IMR-90 (cell line): ENCODE results near the gene RNF213. TPM values are rescaled to one million over a fixed set of nuclear protein-coding genes. Genes with fewer than 3 reads are reported as not detected.

Experiments used
- ATAC-seq: fragments of 200-7000 bp; cut with Tn5 transposase; 2 replicates; pipeline ENCODE4 v1.9.1; 2020; ENCODE audit warnings: low read depth, mild to moderate bottlenecking, moderate library complexity
- BruUV-seq: library from RNA; stranded (reverse); fragments of 400-500 nt; replicated peaks from 2 replicates; lab custom pipeline; 2021; lab: Mats Ljungman, UMichigan
- CTCF ChIA-PET: fragments of 300-600 bp; formaldehyde crosslinking; extraction: SDS; loops from one replicate; lab custom pipeline; 2021; ENCODE audit warnings: antibody characterized with exemption; lab: Yijun Ruan, JAX
- POLR2A ChIA-PET: fragments of 300-600 bp; sonication (Branson Sonifier 250); formaldehyde crosslinking; loops from one replicate; lab custom pipeline; 2022; ENCODE audit warnings: antibody characterized with exemption; ENCODE audit not compliant: unreplicated experiment; lab: Charles Lee
- DNase-seq: peaks from one replicate; pipeline ENCODE4 v3.0.0; 2013
- H2AFZ ChIP-seq: replicated peaks from 2 replicates; pipeline ENCODE3; 2013; ENCODE audit warnings: low read length, mild to moderate bottlenecking; ENCODE audit not compliant: poor library complexity
- H2AK5ac ChIP-seq: 2 replicates; pipeline ENCODE4 v1.6.1; 2013; ENCODE audit warnings: low read depth, low read length, inconsistent platforms
- H2AK9ac ChIP-seq: replicated peaks from 2 replicates; pipeline ENCODE3; 2013; ENCODE audit warnings: mild to moderate bottlenecking, low read depth, low read length, moderate library complexity; ENCODE audit not compliant: poor library complexity
- H2BK120ac ChIP-seq: 2 replicates; pipeline ENCODE4 v1.6.1; 2013; ENCODE audit warnings: low read depth, low read length, inconsistent platforms
- H2BK15ac ChIP-seq: 3 replicates; pipeline ENCODE4 v1.6.1; 2013; ENCODE audit warnings: low read depth, low read length, inconsistent platforms
- H2BK20ac ChIP-seq: 2 replicates; pipeline ENCODE4 v1.6.1; 2013; ENCODE audit warnings: low read depth, mild to moderate bottlenecking, inconsistent platforms, low read length, moderate library complexity
- H2BK5ac ChIP-seq: 2 replicates; pipeline ENCODE4 v1.6.1; 2013; ENCODE audit warnings: mild to moderate bottlenecking, low read depth, low read length, inconsistent platforms; ENCODE audit not compliant: poor library complexity, severe bottlenecking
- H3K14ac ChIP-seq: replicated peaks from 2 replicates; pipeline ENCODE4 v1.6.1; 2013; ENCODE audit warnings: low read depth, low read length, inconsistent platforms
- H3K18ac ChIP-seq: 2 replicates; pipeline ENCODE4 v1.6.1; 2013; ENCODE audit warnings: low read depth, low read length, control low read depth
- H3K23ac ChIP-seq: 2 replicates; pipeline ENCODE4 v1.6.1; 2013; ENCODE audit warnings: low read depth, low read length, inconsistent platforms
- H3K27ac ChIP-seq: 2 replicates; pipeline ENCODE4 v1.5.1; 2013; ENCODE audit warnings: mild to moderate bottlenecking, control low read depth, low read length; ENCODE audit not compliant: insufficient read depth
- H3K27me3 ChIP-seq: 2 replicates; pipeline ENCODE4 v1.6.1; 2013; ENCODE audit warnings: low read length; ENCODE audit not compliant: control insufficient read depth, insufficient read depth
- H3K36me3 ChIP-seq: 2 replicates; pipeline ENCODE4 v1.6.1; 2013; ENCODE audit warnings: low read length, mixed read lengths; ENCODE audit not compliant: control insufficient read depth, insufficient read depth
- H3K4ac ChIP-seq: 2 replicates; pipeline ENCODE4 v1.6.1; 2013; ENCODE audit warnings: low read depth, low read length, inconsistent platforms
- H3K4me1 ChIP-seq: 2 replicates; pipeline ENCODE4 v1.6.1; 2013; ENCODE audit warnings: low read length, mixed read lengths; ENCODE audit not compliant: control insufficient read depth, insufficient read depth
- H3K4me2 ChIP-seq: 2 replicates; pipeline ENCODE4 v1.6.1; 2013; ENCODE audit warnings: low read depth, mild to moderate bottlenecking, control low read depth, low read length, moderate library complexity
- H3K4me3 ChIP-seq: 2 replicates; pipeline ENCODE4 v1.5.1; 2013; ENCODE audit warnings: low read depth, mild to moderate bottlenecking, control low read depth, low read length, moderate library complexity; ENCODE audit not compliant: insufficient read depth
- H3K56ac ChIP-seq: 2 replicates; pipeline ENCODE4 v1.6.1; 2013; ENCODE audit warnings: low read length, inconsistent platforms; ENCODE audit not compliant: insufficient read depth; ENCODE audit errors: extremely low read depth
- H3K79me1 ChIP-seq, 2 experiments: 2 replicates each; pipeline ENCODE4 v1.6.1; 2013; ENCODE audit warnings: low read length in 2 of 2, inconsistent platforms in 1 of 2, low read depth in 1 of 2
- H3K9ac ChIP-seq: 2 replicates; pipeline ENCODE4 v1.6.1; 2013; ENCODE audit warnings: low read depth, low read length, control low read depth
- H3K9me1 ChIP-seq: 2 replicates; pipeline ENCODE4 v1.6.1; 2013; ENCODE audit warnings: low read length, inconsistent platforms; ENCODE audit not compliant: insufficient read depth
- H3K9me3 ChIP-seq: 2 replicates; pipeline ENCODE4 v1.6.1; 2013; ENCODE audit warnings: low read length; ENCODE audit not compliant: control insufficient read depth, insufficient read depth
- H4K20me1 ChIP-seq: 2 replicates; pipeline ENCODE4 v1.6.1; 2013; ENCODE audit warnings: low read length, inconsistent platforms; ENCODE audit not compliant: insufficient read depth
- H4K5ac ChIP-seq: 2 replicates; pipeline ENCODE4 v1.6.1; 2013; ENCODE audit warnings: mild to moderate bottlenecking, low read depth, low read length, control low read depth
- H4K8ac ChIP-seq, 2 experiments: 2 replicates each; pipeline ENCODE4 v1.6.1; 2013; ENCODE audit warnings: low read depth in 2 of 2, low read length in 2 of 2, control low read depth in 1 of 2, inconsistent platforms in 1 of 2
- H4K91ac ChIP-seq: 2 replicates; pipeline ENCODE4 v1.6.1; 2013; ENCODE audit warnings: low read depth, low read length, inconsistent platforms; ENCODE audit not compliant: insufficient read depth
- BHLHE40 ChIP-seq: fragments of 150-350 bp; IDR thresholded peaks from 2 replicates; pipeline ENCODE4 v1.6.1; 2016; ENCODE audit warnings: mild to moderate bottlenecking, low read depth, low read length
- CHD1 ChIP-seq: IDR thresholded peaks from 2 replicates; pipeline ENCODE4 v1.6.1; 2012; ENCODE audit warnings: low read depth, low read length, improper control_type of control experiment
- FOS ChIP-seq: fragments of 150-350 bp; IDR thresholded peaks from 2 replicates; pipeline ENCODE4 v1.6.1; 2016; ENCODE audit warnings: low read depth, low read length
- POLR2A ChIP-seq: IDR thresholded peaks from 2 replicates; pipeline ENCODE4 v1.6.1; 2012; ENCODE audit warnings: mild to moderate bottlenecking, low read depth, low read length
- RCOR1 ChIP-seq: IDR thresholded peaks from 2 replicates; pipeline ENCODE4 v1.6.1; 2012; ENCODE audit warnings: mild to moderate bottlenecking, low read length, improper control_type of control experiment; ENCODE audit not compliant: insufficient replicate concordance
- SMC3 ChIP-seq: fragments of 150-350 bp; IDR thresholded peaks from 2 replicates; pipeline ENCODE4 v1.6.1; 2016; ENCODE audit warnings: low read depth, mild to moderate bottlenecking, antibody characterized with exemption, low read length, moderate library complexity
- WGBS, 2 experiments: methylation state at CpG; one replicate each; pipeline versions ENCODE4 v1.1.5 to v1.1.7; 2013; ENCODE audit warnings: missing lambda C conversion rate in 2 of 2; ENCODE audit not compliant: insufficient read length in 1 of 2; ENCODE audit errors: extremely low coverage in 2 of 2; 5-methylcytosine and 5-hydroxymethylcytosine counted together
- dilution Hi-C: fragments of 300-500 bp; cut with HindIII; formaldehyde crosslinking; loops from one replicate; pipeline ENCODE4 v1.14.3; 2018; ENCODE audit warnings: low sequenced_read_pairs; ENCODE audit not compliant: unreplicated experiment
- in situ Hi-C: fragments of 300-500 bp; cut with MboI; formaldehyde crosslinking; loops from 3 replicates; pipeline ENCODE4 v1.14.3; 2019; ENCODE audit warnings: low sequenced_read_pairs, inconsistent platforms, mixed read lengths
- intact Hi-C: fragments of 100-400 bp; cut with micrococcal nuclease; formaldehyde crosslinking; loops from 2 replicates; pipeline ENCODE4 v1.10.0; 2022
- polyA plus RNA-seq, 3 experiments: library from polyadenylated mRNA; depleted of rRNA; stranded (reverse); fragments of >200 nt; gene quantifications; 2 replicates each; pipeline ENCODE4 v1.2.3, GENCODE V29; 2012; ENCODE audit warnings: low replicate concordance in 1 of 3
- total RNA-seq: library from RNA; depleted of rRNA; stranded (reverse); fragments of >200 nt; gene quantifications from 2 replicates; pipeline ENCODE4 v1.2.3, GENCODE V29; 2012

RNF213 gene
- total and polyA plus RNA-seq, 2 of the 4 experiments (the other 2 are of a cell fraction) = 23.4 to 36.0 TPM

DNA sequence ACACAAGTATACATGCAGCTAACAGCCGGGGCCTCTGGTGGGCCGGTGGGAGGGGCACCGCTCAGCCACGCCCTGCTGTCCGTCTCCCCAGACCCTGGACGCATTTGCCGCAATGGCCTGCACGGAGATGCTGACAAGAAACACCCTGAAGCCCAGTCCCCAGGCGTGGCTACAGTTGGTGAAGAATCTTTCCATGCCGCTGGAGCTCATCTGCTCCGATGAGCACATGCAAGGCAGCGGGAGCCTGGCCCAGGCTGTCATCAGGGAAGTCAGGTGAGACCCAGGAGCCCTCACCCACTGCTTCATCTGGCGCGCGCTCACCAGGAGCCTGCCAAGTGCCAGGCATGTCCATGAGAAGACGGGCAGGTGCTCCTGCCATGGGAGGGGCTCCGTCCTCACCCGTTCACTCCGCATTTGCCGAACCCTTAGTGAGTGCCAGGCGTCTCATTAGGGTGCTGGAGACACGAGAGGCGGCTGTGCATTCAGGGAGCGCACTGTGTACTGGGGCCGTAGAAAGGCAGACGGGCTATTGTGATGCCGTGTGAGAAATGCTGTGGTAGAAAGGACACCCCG, 103.0 kb downstream of the RNF213 start:
- TF ChIP-seq FOS (no peak), RCOR1 (no peak), CHD1 (no peak), POLR2A (no peak), BHLHE40 (no peak), SMC3 (no peak)
- H3K36me3 ChIP-seq = peaks cover 72% of the 10 kb centered on the region
- H3K9me1 ChIP-seq = no peaks in the 10 kb centered on the region
- WGBS, 2 experiments = 97% methylated on average over 17 of the region's 28 CpGs; no CpG with 5 or more reads in 1 of the 2 experiments
- CTCF ChIA-PET = no interaction called here
- H4K8ac ChIP-seq = no peak overlapping the region
- no TSS peak for BruUV-seq
- ATAC-seq (no peak), DNase-seq (no peak)
- no peak overlapping the region for H2BK5ac ChIP-seq
- no peak overlapping the region for H4K91ac ChIP-seq
- H3K4me1 ChIP-seq = no peaks in the 10 kb centered on the region; the same call in 1 of the 2 replicates
- intact Hi-C loops = no loop called here
- H4K5ac ChIP-seq = no peak overlapping the region
- no peak overlapping the region for H3K27ac ChIP-seq
- no peaks in the 10 kb centered on the region for H3K9me3 ChIP-seq
- H3K18ac ChIP-seq = no peak overlapping the region
- H2AK9ac ChIP-seq = no peak overlapping the region
- no peaks in the 10 kb centered on the region for H3K27me3 ChIP-seq
- H2BK15ac ChIP-seq = no peak overlapping the region
- H3K14ac ChIP-seq = no peak overlapping the region
- no peak overlapping the region for H2AK5ac ChIP-seq
- H3K4ac ChIP-seq = no peak overlapping the region
- H2BK20ac ChIP-seq = no peak overlapping the region
- H2AFZ ChIP-seq = no peak overlapping the region
- no peak overlapping the region for H3K56ac ChIP-seq
- no peaks in the 10 kb centered on the region for H4K20me1 ChIP-seq
- no peak overlapping the region for H3K4me3 ChIP-seq
- H3K23ac ChIP-seq = no peak overlapping the region
- H2BK120ac ChIP-seq = no peak overlapping the region
- no peaks in the 10 kb centered on the region for H3K79me1 ChIP-seq
- dilution Hi-C loops = no loop called here
- POLR2A ChIA-PET = no interaction called here
- in situ Hi-C loops = no loop called here
- no peak overlapping the region for H3K4me2 ChIP-seq
- no peak overlapping the region for H3K9ac ChIP-seq
